ENCODE measurements around the gene FKBP5. TPM values are rescaled to one million over a fixed set of nuclear protein-coding genes. Genes with fewer than 3 reads are reported as not detected.
"Not testable (repeated sequence)": the region's sequence is repeated elsewhere in the genome, so short reads cannot be mapped to it uniquely, and the experiment has no call there.

Gene FKBP5
- total RNA-seq, 1 experiment from 2014 or later: 33.9 TPM

DNA sequence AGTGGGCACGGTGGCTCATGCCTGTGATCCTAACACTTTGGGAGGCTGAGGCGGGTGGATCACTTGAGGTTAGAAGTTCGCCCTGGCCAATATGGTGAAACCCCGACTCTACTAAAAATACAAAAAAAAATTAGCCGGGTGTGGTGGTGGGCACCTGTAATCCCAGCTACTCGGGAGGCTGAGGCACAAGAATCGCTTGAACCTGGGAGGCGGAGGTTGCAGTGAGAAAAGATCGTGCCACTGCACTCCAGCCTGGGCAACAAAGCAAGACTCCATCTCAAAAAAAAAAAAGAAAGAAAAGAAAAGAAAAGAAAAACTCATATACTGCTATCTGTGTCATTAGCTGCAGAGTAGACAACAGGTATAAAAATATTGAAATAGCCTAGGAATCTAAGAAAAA is 18.3 kb downstream of the FKBP5 start:
- H2BK120ac ChIP-seq (ENCODE audit: low read depth, low read length, poor library complexity, severe bottlenecking); H3K4me1 Mint-ChIP-seq; H3K79me1 ChIP-seq (ENCODE audit: insufficient read depth, low read depth, low read length, poor library complexity, severe bottlenecking); H3K14ac ChIP-seq (ENCODE audit: insufficient read depth, low read length); H3K79me2 ChIP-seq (ENCODE audit: insufficient read depth, low read length); H3K9ac ChIP-seq (ENCODE audit: extremely low read depth, insufficient read length, low read length); H3K56ac ChIP-seq (ENCODE audit: insufficient read length, low read depth, low read length); H3K27ac Mint-ChIP-seq; H2BK15ac ChIP-seq (ENCODE audit: low read depth, low read length); H4K20me1 ChIP-seq (ENCODE audit: control insufficient read depth, insufficient read depth, insufficient read length); H3K27me3 ChIP-seq (ENCODE audit: insufficient read depth, low read length); H3T11ph ChIP-seq (ENCODE audit: low read length); H4K91ac ChIP-seq (ENCODE audit: insufficient read length, low read depth, low read length); H4K5ac ChIP-seq (ENCODE audit: insufficient read length, low read depth, low read length); H3K9me3 Mint-ChIP-seq; H2BK20ac ChIP-seq (ENCODE audit: low read depth, low read length, poor library complexity, severe bottlenecking); DNase-seq; H3K23ac ChIP-seq (ENCODE audit: insufficient read length, low read depth, low read length); H3K36me3 Mint-ChIP-seq (ENCODE audit: insufficient read depth in 1 of 3, low read depth in 3 of 3); H3K27me3 Mint-ChIP-seq (ENCODE audit: low read depth); H3K23me2 ChIP-seq (ENCODE audit: insufficient read length, low read depth, low read length, poor library complexity, severe bottlenecking); H3K18ac ChIP-seq (ENCODE audit: insufficient read length, low read depth, low read length); H4K8ac ChIP-seq (replicated peaks; ENCODE audit: insufficient read length, low read depth, low read length); H2AFZ ChIP-seq (ENCODE audit: low read length); H3K4me2 ChIP-seq (ENCODE audit: insufficient read depth, insufficient read length, low read length); H3K27ac ChIP-seq (ENCODE audit: insufficient read length, low read depth, low read length); H2BK12ac ChIP-seq (ENCODE audit: insufficient read length, low read depth, low read length); H3K4me3 Mint-ChIP-seq; H2AK5ac ChIP-seq (ENCODE audit: insufficient read length, low read length); H3K4me1 ChIP-seq (ENCODE audit: insufficient read depth, low read length); H3K4ac ChIP-seq (ENCODE audit: low read depth, low read length); H3K9me3 ChIP-seq (ENCODE audit: control insufficient read depth, low read depth, low read length); H2BK5ac ChIP-seq (ENCODE audit: insufficient read length, low read length): not testable (repeated sequence)
- WGBS (ENCODE audit: extremely low coverage, insufficient read length, low lambda C conversion rate): no CpG with 5 or more reads among the region's 9 CpGs
